GM21515 (cell line): Measurements from ENCODE around the gene PSMB9.

Experiments
- ATAC-seq: cut with Tn5 transposase; IDR thresholded peaks from one replicate; pipeline ENCODE4 v1.9.1; 2021; ENCODE audit not compliant: unreplicated experiment

PSMB9 gene

DNA sequence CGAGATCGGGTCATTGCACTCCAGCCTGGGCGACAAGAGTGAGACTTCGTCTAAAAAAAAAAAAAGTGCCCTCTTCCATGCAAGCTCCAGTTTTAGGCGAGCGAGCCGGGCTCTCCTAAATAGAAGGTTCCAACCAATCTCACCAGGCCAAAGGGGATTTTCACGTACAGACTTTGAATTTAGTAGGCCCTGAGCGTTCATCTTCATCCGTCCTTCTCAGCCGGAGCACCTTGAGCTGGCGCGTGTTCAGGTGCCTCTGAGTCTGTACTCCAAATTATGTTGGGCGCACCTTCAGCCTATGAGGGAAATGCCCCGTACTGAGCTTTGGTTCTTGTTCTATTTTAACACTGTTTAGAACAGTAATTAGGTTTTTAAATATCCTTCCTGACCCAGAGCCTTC lies 14.6 kb upstream of the PSMB9 start:
- ATAC-seq: no peak

DNA sequence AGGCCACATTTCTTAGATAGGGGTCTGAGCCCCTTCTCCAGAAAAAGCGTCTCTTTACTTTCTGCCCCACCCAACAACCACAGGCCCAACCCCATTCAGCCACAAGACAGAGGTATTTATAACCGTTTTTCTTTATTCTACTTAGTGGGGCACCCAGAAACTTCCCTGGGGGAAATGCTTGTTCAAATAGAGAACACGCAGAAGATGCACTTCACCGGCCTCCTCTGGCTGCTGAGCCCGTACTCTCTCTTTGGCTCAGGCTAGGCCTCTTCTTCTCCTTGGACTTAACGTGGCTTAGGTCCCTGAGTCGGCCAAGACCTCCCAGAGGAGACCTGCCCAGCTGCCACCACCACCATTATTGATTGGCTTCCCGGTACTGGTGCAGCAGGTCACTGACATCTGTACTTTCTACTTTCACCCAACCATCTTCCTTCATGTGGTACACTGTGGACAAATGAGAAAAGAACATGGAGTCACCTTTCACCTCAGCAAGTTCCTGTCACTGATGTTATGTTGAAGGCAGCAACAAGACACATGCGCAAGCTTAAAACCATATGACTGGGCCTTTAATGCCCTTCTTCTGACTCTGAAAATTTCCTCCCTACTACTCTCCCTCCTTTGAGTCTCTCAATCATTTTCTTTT lies 13.3 kb upstream of the PSMB9 start:
- no peak for ATAC-seq

DNA sequence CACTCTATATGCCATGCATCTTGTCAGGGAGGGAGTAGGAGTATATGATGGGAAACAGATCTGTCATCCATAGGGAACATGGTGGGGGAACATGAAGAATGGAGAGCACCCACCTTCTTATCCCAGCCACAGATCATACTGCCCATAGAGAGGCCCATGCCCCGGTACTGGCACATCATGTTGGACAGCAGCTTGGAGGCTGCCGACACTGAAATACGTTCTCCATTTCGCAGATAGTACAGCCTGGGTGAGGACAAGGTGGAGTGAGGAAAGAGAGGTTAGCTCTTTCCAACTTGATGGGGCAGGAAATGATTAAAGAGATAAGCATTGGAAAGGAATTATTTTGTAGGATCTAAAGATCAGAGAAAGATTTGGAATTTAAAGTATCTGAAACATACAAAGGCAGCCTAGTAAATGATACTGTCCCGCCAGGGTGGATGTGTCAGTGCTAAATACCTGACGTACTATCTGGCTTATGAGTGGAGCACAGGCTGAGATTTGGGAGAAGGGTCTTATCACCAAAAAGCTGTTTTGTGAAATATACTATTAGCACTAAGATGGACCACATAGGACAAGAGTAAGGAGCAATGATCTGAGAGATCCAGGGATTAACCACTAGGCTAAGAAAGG lies 11.9 kb upstream of the PSMB9 start:
- ATAC-seq: no peak

DNA sequence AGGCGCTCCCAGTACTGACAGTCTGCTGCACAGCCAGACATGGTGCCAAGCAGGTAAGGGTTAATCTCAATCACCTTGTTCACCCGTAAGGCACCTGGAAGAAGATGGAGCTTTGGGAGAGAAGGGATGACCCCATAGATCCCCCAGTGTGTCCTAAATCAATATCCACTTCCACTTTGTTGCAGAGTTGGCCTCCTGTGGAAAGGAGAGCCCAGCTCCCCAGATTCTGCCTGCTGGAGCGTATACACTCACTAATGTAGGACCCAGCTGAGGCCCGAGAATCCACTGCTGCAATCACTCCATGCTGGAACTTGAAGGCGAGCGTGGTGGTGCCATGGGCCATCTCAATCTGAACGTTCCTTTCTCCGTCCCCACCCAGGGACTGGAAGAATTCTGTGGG lies 11.3 kb upstream of the PSMB9 start:
- ATAC-seq: no peak

DNA sequence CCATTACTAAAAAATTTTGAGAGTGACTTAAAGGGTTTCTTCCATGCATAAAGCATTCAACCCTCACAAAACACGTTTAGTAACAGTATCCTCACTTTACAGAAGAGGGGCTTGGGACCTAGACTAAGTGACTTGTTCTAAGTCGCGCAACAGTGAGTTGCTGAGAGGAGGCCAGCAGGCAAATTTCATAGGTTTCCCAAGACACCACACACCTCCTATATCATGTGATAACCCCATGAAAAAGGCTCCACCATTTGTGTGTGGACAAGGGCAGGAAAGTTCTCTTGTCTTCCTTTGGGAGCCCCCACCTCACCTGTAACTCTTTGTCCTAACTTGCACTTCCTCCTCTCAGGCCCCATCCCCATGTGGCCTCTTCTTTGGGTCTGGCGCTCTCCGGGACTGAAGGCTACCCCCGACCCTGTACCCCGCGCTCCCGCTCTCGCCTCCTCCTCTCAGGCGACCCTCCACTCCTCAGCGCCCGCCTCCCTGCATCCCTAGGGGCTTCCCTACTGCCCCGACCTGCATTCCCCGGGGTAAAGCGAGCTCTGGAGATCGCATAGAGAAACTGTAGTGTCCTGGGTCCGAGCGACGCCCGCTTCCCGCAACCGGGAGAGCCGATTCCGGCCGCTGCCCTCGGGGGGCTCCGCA lies 10.5 kb upstream of the PSMB9 start:
- no peak for ATAC-seq

DNA sequence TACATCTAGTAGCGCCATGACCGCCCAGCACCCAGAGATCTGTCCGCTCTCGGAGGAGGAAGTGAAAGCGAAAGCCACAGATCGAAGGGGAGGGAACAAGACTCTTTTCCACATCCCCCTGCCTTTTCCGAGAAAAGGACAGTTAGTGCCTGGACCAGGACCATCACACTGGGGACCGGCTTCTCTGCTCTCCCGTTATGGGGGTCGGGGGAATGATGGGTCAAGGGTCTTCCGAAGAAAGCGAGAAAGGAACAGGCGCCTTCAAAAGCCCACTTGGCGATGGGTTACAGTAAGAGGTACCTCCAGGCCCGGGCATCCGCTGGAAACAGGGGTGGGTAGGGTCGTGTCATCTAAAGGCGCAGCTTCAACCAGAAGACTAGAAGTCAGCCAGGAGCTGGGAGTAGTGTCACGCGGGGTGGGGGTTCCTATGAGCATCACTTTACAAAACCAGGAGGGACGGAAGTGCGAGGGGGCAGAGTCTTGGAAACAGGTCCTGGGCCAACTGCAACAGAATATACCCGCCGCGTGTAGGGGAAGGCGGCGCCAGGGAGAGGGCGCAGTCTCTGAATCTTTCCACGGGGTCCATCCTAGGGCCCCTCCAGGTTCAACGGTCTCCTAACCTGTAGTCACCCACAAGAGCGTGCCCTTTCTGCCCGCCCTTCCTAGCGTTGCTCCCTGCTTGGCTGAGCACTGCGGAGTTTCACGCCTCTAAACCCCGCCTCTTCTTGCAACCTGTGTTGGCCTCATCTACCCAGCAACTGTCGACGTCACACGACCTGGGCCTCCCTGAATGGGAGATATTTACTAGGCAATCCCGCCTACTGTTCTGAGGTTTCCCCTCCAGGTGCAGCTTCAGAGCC lies 9.8 kb upstream of the PSMB9 start, which contains the start of gene PSMB8:
TSS of gene PSMB8 (minus strand) at position 69 of the 860 bp plus-strand sequence. CDS start at position 18, 51 bp downstream.
- peak; percentile 65 for ATAC-seq

DNA sequence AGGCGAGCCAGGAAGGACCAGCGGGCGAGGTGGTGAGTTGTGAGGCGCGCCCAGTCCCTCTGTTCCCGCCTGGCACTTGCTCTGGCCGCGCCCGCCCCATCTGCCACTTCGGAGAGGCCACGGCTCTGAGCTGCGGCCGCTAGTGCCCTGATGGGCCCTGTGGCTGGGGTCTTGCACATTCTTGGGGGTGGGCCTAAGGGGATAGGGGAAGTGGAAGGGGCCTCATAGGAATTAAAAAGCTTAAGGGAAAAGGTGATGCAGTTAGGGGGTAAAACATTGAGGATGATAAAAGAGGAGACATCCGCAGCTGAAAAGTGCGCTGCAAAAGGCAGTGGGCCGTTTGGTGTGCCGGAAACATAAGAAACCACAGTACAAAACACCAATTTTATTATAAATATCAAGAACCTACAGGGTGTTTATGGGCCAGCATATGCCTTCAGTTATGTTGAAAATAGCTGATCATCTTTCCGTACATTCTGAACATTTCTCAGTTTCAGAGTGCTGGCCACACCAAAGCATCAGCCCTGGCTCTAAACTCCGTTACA lies 9.1 kb upstream of the PSMB9 start:
- no peak for ATAC-seq

DNA sequence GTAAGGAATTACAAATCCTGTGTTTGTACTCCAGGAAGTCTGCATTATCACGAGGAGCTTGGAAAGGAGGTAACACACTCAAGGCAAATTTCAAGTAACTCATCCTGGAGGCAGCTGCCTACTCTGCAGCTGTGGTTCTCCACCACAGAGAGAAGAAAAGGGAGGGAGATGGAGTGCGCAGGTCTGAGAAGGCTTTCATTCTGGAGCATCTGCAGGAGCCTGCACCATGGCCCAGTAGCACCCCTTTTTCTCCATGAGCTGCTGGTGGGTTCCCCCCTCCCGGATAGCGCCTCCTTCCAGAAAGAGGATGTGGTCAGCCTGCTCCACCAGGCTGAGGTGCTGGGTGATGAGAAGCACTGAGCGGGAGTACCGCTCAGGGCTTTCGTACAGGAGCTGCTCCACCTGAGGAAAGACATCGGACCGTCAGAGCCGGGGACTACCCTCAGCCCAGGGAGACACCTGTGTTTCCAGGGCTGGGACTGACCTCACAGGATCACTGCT lies 8.6 kb upstream of the PSMB9 start:
- no peak for ATAC-seq

DNA sequence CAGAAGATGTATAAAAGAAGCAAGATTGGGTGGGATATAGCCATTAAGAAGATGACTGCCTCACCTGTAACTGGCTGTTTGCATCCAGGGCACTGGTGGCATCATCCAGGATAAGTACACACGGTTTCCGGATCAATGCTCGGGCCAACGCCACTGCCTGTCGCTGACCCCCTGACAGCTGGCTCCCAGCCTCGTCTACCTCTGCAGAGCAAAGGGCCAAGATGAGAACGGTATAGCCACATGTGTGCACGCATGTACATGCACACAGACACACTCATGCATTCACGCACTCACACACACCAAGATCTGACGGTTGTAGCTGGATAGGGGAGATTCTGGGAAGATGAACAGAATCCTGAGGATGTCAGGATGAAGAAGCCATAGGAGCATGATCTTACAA lies 7.0 kb upstream of the PSMB9 start:
- ATAC-seq: no peak

DNA sequence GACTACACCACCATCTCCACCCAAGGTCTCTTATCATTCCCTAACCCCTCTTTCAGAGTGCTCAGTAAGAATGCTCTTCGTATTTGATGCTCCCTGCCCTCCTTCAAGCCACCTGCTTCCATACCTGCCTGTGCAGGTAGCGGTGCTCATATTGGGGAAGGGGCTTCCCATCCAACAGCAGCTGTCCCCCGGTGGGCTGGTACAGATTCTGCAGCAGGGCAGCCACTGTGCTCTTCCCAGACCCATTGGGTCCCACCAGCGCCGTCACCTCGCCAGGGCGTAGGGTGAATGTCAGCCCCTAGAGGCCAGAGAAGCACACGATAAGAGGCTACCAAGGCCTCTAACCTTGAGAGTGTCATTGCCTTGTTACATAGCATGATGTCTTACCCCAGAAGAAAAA lies 6.2 kb upstream of the PSMB9 start:
- ATAC-seq: no peak

DNA sequence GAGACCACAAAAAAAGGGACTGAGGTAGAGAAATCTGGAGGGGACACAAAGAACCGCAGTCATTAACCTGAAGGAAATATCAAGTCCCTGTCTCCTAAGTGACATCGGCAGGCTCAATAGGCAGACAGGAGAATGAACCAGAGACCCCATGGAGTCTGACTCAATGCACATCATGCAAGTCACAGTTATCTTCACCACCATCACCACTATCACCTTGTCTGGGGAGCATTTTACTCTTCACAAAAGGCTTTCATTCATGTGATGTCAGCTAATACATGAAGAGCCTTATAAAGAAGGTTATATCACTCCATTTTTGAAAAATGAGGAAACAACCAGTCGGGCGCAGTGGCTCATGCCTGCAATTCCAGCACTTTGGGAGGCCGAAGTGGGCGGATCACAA lies 4.9 kb upstream of the PSMB9 start:
- no peak for ATAC-seq

DNA sequence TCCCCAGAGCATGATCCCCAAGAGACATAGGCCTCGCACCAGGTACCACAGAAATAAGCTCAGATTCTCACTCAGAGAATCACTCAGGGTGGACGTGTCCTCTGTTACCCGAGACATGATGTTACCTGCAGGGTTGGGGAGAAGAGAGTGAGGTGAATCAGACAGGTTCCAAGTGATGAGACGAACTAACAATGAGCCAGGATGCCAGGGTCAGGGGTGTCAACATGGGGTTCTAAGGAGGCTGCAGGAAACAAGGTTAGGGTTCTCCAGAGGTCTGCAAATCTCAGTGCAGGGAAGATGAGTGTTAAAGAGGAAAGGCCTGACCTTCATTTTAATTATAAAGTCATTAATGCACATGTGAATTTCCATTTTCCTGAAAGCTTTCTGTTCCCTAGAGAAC lies 3.0 kb upstream of the PSMB9 start:
- ATAC-seq: no peak

DNA sequence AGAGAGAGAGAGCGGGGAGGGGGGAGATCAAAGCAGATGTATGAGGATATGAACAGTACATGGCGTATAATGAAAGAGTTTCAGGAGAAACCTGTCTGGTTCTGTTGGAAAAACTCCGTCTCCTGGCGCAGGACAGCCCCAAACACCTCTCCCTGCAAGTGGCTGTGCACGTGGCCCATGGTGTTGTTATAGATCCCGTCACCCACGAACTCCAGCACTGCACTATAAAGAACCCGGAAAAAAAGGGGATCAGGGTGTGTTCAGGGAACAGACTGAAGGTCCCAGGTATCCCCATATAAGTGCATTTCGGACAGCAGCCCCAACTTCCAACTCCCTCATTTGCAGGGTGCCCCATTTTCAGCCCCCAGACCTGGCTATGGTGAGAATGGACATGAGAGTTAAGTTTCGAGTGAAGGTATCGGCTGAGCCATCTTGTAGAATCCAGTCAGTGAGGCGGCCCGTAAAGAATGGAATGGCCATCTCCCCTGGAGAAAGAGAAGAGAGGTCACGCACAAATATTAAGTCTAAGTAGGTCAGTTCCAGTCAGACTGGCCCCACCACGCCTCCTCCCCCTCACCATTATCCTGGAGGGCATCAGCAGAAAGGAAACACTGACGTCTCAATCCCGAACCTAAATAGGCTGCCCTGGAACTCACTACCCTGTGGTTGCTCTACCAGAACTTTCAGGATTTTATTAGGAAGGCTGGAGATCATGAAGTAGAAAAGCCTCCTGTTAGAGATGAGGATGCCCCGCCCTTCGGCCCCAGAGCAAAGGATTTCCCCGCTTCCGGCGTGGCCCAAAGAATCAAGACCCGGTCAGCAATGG lies 1.8 kb upstream of the PSMB9 start:
- no peak for ATAC-seq

DNA sequence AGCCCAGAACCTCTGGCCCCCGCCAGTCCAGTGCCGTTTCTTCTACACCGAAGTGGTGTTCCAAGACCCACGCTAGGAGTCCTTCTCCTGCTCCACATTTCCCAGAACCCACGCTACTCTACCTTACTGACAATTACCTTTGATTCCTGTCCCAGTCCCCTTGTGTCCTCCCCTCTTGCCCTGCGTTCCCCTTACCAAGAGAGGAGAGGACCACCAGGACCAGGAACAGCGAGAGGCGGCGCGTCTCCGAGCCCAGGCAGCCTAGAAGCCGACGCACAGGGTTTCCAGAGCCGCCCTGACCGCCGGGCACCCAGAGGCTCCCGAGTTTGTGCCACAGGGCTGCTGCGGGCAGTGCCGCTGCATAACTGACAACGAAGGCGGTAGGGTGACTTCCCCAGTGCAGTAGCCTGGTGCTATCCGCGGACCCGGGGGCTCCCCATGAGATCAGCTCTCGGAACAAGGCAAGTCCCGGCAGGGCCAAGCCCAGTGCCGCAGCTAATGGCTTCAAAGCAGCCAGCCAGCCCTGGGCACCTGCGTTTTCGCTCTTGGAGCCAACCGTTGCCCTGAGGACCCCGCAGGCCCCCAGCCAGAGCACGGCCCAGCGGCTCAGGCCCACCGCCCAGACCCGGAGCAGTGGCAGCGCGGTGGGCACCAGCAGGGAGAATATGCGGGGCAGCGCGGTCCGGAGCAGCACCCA lies 1.0 kb upstream of the PSMB9 start:
- peak; percentile 22 for ATAC-seq

DNA sequence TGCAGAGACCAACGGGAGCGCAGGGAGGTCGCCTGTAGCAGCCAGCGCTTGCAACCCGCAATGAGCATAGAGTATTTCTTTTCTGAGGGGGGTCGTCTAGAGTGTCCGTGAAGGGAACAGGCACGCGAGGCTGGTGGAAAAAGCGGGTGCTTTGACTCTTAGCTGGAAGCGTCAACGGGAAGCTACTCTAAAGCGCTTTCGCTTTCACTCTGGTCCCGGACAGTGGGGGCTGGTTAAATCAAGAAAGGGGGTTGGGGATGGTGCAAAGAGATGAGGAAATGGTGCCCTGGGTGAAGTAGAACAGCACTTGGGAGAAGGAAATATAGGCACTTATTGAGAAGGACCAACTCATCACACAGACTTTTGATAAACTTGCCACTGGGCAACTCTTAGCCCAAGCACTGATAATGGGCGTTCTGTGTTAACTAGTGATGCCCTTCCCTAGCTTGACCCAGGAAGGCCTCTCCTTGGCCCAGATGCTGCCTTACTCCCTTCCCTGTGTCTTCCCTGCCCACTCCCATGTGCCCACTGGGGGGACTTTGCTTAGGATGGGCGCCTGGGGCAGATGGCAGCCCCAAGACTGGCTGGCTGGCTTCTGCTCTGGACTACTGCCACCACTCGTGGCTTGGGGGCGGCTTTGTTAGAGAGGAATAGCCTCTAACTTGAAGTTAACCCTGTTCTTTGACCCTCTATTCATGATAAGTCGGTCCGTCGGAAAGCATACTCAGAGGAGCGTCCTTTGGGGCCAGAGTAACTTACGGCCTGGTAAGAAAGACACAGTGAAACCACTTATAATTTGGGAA lies 585 bp downstream of the PSMB9 start:
- peak; percentile 25 for ATAC-seq

DNA sequence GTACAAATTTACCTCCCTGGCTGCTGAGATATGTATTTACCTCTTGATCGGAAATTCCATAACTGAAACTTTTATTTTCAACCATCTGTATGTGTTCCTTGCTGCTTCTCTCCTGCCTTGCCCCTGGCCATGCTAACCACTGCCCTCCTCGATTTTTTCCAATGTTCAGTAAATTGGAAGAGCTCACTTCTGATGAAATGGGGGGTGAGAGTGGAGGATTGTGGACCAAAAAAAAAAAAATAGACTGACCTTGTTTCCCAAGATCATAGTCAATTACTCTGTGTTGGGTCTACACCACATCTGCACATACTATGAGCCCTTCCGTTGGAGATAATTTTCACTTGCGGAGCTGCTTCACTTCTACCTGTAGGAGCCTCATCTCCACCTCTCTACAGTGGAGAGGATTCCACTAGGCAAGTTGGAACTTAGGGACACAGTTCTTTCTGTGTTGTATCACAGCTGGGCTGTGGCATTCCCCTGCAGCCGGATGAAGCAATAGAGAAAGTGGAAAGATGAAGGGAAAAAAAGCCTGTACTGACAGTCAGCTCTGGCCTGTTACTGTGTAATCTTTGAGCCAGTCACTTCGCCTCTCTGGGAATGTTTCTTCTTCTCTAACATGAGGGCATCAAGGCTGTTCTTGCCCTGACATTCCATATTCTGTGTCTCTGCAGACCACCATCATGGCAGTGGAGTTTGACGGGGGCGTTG lies 1.6 kb downstream of the PSMB9 start:
- ATAC-seq: no peak

DNA sequence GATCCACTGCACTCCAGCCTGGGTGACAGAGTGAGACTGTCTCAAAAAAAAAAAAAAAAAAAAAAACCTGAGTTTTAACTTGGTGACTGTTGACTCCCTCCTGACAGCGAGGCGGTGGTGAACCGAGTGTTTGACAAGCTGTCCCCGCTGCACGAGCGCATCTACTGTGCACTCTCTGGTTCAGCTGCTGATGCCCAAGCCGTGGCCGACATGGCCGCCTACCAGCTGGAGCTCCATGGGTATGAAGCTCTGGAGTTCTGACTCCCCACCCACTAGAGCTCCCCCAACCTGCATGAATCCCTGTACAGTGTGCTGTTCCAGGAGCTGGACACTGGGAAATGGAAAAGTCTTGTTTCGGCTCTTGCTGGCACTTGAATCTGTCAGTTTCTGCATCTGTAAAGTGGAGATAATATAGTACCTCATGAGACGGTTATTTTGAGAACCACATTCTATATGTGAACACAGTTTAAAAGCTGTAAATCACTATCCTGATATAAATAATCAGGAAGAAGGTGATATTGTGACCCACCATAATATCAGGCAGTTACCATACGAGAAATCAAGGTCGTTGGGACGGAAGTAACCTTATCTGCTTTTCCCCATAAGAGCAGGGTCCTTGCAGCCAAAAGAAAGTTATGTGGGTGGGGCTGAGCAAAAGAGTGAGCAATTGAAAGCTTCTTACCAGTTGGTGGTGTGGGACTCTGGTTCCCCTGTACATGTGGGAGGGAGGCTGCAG lies 3.3 kb downstream of the PSMB9 start:
- no peak for ATAC-seq
